ENCODE data around the gene OLFML2B.

Gene OLFML2B

DNA sequence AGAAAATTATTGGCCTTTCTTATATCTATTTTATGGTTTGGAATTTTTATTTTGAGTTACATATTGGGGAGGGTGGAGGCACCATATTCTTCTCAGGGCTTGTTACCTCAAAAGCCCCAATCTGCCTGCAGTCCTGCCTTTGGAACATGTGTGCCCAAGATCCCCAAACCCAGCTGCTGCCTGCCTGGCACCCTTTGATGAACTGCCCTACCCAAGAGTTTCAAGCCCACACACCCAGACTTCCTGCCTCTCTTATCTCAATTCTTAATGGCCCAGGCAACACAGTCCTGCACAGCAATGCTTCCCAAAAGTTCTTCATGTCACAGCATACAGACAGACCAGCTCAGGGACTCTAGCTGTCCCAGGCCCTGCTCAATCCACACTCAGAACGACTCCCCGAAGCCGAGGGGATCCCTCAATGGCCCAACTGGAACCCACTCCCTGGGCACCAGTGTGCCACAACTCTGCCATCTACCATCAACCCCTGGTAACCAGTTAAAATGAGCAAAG, 19.2 kb downstream of the OLFML2B start:
- no peak for DNase-seq

DNA sequence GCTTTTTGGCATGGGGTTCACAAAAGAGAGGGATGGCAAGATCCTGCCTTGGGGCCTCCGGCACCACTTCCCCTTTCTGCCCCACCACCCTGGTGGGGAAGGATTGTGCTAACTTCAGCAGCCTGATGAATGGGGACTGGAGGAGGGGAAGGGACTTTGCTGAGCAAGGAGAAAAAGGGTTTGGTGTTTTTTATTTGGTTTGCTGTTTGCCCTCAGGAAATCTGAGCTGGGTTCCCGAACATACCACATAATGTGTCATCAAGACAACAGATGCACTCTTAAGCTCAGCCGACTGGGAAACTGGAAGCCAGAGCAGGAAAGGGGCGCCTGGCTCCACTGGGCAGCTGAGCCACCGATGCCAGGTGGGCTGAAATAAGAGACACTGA, 19.8 kb downstream of the OLFML2B start:
- DNase-seq, result peak; percentile 74

DNA sequence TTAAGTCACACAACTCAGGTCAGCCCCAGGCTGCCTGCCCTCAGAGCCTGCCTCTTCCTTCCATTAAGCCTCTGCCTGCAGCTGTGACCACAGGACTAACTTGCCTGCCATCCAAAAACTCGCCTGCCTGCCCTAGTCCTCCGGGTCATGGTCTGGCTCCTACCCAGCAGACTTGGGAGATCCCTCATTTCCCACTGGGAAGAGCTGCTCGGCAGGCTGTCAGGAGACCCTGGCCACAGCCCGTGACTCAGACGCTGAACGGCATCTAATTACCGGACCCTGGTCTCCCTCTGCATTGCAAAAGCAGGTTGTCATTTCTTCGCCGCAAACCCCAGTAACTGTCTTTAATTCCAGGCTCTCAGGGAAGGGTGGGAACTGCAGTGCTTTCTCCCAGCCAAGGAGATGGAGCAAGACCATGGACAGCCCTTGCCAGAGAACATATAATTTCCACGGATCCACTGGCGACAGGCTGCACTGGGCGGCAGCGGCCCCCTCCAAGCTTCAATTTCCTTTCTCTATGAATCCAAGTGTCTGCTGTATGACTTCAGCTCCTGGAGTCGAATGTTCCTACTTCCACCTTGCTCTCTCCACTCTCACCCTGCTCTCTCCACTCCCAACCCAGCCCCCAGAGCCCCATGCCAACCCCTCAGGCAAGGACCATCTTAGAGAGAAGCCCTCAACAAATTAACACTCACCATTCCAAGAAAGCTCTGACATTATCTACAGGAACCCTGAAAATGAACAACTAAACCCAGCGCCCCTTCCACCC, 20.4 kb downstream of the OLFML2B start:
- DNase-seq, result peak; percentile 92

DNA sequence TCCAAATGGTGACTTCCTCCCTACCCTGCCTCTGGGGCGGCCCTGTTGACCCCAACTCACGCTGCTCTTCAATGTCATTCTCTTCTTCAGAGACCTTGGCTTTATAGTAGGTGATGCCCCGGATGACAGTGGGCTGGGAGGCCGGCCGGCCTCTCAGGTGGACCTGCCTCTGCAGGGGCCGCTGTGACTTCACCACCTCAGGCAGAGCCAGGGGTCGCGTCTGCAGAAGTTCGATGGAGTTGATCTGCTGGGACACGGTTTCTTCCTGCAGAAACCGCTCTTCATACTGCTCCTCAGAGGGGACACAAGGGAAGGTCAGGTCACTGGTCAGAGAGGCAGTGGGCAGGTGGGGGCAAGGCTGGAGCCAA, 23.6 kb downstream of the OLFML2B start:
- no peak for DNase-seq

DNA sequence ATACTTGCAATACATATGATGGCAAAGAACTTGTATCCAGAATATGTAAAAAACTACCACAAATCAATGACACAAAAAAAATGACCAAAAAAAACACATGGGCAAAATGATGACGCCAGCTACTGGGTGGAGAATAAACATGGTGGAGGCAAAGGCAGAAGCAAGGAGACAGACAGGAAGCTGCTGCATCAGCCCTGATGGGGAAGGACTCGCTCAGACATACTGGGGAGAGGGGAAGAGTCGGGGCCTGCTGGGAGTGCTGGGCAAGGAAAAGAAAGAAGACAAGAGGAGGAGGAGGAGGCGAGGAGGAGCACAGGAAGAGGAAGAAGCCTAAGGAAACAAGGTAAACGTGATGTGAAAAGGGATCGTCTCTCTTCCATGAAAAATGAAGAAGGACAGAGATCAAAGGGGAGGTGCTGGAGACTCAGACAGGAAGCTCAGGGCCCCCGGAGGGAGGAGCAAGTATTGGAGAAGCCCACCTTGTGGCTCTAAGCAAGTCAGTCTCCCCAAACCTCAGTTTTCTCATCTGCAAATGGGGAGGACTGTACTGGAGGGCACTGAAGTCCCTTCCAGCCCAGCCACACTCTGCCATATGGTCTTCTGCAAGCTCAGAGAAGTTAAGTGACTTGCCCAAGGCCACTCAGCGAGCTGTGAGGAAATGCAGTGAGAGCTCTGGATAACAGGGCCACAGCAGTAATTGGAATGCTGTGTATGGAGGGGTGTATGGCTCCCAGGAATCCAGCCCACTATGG, 24.2 kb downstream of the OLFML2B start:
- DNase-seq, result no peak

DNA sequence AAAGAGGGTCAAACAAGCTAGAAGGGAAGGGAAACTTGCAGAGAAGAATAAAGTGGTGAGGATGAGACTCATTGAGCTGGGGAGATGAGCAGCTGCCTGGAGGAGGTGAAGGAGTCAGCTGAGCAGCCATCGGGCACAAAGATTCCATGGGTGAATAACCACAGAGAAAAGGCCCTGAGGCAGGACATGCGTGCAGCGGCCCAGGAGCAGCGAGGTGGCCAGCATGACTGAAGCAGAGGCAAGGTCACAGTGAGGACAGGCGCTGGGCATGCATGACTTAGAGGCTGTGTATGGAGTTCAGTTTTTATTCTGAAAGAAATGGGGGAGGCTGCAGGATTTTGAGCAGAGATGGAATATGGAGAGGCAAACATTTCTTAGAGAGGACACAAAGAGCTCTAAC, 24.9 kb downstream of the OLFML2B start:
- DNase-seq, result no peak

DNA sequence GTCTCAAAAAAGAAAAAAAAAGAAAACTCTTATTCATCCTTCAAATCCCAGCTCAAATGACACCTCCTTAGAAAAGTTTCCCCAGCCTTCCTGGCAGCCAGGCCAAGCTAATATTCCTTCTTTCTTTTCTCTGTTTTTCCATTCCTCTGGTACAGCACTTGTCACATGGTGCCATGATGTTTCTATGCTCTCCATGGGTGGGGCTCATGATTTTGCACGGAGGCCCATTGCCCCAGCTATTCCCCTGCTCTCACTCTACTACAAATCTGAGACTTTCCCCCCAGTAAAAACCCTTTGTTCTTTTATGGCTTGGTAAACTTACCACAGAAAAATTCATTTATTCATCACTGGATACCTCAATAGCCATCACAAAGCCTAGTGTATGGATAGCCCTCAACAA, 26.5 kb downstream of the OLFML2B start:
- no peak for DNase-seq

DNA sequence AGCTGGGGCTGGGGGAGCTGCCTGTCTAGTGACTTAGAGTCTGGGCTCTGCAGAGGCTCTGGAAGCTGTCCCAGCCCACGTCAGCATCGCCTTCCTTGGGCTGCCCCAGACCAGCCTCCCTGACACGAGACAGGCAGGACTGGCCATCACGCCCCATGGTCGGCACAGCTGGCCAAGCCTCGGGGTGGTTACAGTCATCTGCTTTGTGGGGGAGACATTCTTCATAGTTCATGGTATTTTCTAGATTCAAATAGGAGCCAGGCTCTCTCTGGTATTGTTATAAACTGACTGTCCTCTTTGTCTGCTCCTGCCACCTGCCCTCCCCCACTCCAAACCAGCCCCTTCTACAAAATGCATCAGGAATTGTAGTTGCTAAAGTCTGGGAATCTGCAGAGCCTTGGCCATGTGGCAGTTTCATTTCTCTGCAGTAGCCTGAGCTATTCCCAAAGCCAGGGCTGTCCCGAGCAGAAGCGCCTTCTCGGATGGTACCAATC, 29.4 kb downstream of the OLFML2B start:
- DNase-seq, result peak; percentile 84

DNA sequence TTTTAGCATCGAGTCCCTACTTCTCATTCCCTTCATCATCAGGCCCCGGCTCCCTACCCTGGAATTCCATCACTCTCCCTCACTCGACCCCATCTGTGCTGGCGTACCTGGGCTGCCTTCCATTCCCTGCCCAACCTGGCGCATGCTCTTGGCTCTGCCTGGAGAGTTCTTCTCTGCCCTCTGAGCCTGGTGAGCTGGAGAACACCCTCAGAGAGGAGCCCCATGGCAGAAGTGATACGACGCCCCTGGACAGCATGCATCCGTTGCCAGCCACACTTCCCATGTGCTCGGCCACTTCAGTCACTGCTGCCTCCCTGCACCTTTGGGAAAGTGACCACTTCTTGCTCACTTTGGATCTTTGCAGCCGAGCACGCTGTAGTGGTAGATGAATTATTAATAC, 30.1 kb downstream of the OLFML2B start:
- DNase-seq, result no peak

DNA sequence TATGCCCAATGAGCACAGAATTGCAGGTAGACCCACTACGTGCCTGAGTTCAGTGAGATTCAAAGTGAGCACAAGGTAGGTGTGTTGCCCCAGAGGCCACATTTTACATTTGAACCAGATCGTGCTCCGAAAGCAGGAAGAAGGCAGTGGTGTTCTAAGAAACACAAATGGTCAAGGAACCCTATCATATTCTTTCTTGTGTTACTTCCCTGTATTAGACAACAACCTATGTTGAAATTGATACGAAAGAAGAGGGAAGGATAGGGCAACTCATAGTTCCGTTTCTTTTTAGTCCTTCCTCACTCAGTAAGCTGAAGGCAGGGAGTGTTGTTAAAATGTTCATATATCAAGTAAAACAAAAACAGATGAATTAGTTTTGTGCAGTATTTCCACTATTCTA, 33.9 kb downstream of the OLFML2B start:
- DNase-seq, result no peak

DNA sequence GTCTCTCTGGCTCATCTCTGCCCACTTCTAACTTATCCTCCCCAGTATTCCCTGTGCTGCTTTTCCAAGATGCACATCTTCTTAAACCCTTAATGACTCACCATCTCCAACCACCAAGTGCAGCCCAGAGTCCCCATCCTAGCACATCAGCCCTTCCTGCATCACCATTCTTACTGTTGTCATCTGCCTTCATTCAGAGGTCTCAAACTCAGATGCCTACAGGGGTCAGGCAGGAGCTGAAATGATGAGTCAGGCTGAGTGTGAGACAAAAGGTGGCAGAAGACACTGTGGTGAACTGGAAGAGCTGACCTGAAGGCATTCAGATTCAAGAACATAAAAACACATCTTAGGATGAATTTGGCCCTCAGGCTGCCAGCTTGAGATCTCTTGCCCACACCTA, 34.6 kb downstream of the OLFML2B start:
- DNase-seq, result no peak

DNA sequence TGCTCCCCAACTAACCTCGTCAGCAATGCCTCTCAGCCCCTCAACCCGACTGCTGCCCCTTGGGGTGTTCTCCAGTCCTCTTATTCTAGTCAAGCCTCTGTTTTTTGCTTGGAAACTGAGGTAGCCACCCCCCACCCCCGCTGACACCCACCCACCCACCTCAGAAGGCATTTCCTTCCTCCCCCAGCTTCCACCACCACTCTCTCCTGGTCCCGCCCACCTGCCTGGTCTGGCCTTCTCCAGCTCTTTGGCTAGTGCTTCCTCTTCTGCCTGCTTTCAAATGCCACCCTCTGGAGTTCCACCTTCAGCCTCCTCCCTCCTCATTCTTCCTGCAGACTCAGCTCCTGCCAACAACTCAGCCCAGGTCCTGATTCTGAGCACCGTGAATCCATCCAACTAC, 35.3 kb downstream of the OLFML2B start:
- no peak for DNase-seq

DNA sequence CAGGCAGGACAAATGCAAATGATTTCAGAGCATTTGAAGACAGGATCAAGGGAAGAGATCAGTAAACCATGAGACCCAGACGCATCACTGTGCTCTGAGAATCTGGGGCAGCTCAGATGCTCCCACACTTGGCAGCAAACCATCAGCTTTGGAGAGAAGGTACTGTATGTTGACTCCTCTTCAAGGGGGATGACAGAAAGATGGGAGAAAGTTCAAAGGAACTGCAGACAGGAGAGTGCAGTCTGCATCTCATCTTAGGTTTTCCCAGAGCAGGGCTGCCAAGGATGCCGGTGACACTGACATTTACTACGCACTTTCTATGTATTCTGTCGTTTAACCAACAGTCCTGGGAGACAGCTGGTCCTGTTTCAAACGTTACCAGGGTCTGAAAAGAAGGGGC, 35.8 kb downstream of the OLFML2B start:
- DNase-seq, result no peak

DNA sequence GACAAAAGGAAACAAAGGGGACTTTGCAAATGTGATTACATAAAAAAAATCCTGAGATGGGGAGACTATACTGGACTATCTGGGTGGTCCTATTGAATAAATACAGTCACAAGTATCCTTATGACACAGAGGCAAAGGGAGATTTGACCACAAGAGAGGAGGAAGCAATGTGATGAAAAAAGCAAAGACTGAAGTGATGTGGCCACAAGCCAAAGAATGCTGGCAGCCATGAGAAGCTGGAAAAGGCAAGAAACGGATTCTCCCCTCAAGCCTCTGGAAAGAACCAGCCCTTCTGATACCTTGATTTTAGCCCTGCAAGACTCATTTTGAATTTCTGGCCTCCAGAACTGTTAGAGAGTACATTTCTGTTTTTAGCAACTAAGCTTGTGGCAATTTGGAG, 36.4 kb downstream of the OLFML2B start:
- DNase-seq, result no peak

DNA sequence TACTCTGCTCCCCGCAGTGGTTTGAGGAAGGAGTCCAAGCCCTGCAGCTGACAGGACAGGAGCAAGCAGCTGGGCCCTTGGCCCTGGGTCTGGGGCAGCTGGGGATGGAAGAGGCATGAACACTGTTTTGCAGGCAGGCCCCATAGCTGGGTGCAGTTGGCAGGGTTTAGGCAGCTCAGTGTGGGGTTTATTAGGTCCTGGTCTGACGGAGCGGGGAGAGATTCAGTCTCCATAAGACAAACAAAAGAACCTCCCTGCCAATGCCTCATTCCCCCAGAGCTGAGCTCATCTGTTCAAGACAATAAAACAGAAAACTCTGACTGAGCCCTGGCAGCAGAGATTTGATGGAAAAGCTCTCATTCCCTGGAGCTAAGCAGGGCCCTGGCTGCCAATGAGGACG, 37.3 kb downstream of the OLFML2B start:
- peak; percentile 85 for DNase-seq

DNA sequence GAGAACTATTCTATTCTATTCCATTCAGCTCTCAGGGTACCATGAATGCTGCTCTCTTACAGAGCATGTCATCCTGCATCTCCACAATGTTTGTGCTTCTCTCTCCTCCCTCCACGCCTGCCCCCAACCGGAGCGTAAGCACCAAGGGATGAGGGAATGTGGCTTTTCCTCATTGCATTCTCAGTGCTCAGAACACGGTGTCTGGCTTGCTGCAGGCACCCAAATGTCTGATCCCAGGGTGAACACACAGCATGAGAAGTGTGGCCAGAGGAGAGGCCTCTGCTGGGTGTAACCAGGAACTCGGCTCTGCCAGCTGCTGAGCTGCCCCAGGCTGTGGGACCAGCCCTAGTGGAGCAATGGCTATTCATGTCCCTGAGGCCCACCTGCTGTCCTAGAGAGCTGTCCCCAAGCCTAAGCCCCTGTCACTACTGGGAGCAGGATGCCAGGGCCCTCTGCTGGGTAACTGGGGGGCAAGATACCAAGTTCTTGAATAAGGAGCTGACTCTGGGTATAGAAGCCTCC, 38.3 kb downstream of the OLFML2B start:
- DNase-seq, result no peak

DNA sequence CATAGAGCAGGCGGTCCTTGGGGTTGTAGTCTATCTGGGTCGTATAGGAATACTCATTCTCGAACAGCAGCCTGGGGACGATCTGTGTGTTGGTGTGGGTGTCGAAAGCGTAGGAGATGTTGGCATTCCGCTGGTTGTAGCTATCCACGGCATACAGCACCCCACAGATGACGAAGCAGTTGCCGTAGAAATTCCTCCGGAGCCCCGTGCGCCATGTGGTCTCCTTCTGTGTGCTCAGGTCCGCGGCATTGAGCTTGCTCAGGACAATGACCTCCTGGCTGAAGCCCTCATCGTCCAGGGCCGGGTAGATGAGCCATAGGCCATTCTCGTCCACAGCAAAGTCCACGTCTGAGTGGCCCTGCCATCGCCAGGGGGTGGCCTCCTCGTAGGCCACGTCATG, 39.9 kb downstream of the OLFML2B start:
- no peak for DNase-seq

DNA sequence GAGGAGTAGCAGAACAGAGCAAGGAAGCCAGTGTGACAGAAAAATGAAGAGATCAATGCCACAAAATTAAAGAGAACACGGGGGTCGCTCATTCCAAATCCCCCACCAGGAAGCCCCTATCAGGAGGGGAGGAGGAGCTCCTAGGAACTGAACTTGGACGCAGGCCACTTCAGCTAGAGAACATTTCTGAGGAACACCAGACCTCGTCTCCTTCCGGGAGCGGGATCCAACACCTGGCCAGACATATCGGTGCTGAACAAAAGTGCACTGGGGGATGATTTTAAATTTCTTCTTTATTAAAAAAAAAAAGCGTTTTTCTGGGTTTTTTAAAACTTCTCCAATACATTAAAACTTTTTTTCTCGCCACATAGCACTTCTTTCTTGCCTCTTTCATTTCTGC, 40.8 kb downstream of the OLFML2B start:
- no peak for DNase-seq

DNA sequence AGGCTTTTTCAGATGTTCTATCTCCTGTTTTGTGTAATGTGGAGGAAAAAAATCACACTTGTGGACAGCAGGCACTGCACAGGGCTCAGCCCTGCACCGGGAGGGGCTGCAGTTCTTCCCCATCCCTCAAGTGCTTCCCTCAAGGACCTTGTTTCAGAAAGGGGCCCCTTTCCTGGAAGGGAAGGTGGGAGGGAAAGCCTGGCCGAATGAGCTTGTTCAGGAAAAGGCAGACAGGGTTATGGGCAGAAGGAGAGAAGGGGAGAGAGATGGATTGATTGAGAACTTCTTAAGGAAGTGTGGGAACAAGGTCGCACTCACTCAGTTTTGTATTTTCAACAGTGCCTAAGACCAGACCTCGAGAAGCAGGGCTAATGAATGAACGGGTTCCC, 41.2 kb downstream of the OLFML2B start:
- DNase-seq, result no peak

DNA sequence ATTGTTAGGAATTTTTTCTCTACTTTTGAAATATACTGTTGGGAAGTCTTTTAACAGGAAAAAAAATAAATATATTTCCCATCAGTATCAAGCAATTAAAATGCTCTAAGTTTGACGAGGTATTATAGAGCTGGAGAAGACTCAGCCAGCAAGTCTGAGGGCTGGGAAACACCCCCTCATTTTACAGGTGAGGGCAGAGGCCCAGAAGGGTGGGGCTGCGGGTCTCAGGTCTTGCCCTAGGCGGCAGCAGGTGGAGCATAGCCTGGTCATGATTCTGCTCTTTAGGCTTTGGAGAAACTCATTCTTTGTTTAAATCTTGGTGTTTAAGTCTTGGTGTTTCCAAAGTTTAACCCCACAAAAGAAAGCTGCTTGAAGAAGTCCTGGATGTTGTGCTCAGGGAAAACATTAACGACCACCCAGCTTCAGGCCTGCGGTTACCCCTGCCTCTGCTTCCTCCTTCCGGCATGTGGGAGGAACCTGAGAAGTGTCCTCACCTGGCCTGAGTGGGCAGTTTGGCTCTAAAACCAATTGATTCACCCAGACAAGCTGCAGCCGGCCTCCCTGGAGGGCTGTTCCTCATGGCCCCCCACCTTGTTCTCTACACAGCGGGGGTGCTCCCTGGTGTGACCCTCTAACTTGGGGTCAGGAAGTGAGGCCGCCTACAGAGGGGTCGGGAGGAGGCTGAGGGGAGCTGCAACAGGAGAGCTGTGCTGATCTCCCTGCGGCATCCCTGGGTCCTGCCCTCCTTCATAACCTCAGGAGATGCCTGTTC, 41.7 kb downstream of the OLFML2B start:
- no peak for DNase-seq

DNA sequence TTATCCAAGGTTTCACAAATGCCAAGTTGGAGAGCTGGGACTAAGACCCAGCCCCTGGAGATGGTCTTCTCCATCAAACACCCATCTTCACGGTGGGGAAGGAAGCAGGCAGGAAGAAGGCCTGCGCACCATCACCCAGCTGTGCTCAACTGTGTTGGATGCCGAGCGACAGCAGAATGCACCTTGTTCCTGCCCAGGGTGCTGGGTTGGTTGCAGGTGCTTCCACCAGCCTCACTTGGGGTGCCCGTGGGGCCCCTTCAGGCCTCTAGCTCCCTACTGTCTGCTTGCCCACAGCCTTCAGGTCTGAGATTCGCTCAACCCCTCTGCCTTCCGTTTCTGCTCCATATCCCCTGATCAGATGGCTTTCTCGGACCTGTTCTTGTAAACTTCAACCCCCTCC, 42.5 kb downstream of the OLFML2B start:
- DNase-seq, result no peak

DNA sequence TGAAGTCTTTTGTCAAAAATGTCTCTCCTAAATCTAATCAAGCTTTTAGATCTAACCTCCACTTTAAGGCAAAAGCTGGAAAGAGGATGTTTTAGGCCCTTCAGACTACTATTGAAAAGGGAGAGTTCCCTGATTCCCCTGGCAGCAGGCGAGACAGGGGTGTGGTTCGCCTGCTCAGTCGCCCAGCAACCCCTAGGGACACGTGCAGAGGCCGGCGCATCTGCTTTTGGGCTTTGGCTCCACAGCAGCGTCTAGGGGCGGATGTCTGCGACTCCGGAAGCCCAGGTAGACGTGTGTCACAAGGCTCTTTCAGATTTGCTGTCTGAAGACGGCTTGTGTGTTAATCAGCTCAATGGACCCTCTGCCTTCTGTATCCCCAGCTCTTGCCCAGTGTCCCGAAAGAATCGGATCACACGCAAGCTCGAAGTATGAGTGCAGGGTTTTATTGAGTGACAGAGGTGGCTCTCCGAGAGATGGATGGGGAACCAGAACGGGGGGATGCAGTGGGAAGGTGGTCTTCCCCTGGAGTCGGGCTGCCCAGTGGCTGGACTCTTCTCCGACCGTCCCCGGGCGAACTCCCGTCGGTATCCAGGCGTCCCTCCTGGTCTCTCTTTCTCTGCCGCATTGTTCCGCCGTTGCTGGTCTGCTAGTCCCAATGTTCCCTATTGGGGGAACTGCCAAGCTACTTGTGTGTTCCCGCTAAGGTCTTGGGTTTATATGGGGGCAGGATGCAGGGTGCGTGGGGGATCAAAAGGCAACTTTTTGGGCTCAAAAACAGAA, 45.5 kb downstream of the OLFML2B start:
- DNase-seq, result no peak
